HG02885 (cell line): ENCODE data around the gene B4GALT5.

ENCODE experiments used
- ATAC-seq: cut with Tn5 transposase; IDR thresholded peaks from one replicate; pipeline ENCODE4 v1.9.1; 2021; ENCODE audit warnings: mild to moderate bottlenecking; ENCODE audit not compliant: unreplicated experiment, poor library complexity

The B4GALT5 gene

GRCh38 chr20:49701916-49702315 lies 11.8 kb downstream of the B4GALT5 start:
- ATAC-seq = no peak

- ATAC-seq = no peak
Measured at GRCh38 chr20:49701241-49701790, 12.4 kb downstream of the B4GALT5 start.

- no peak for ATAC-seq
Measured at GRCh38 chr20:49700411-49701185, 13.1 kb downstream of the B4GALT5 start.

GRCh38 chr20:49699200-49699992 lies 14.3 kb downstream of the B4GALT5 start:
- ATAC-seq = peak; percentile 64

- no peak for ATAC-seq
Measured at GRCh38 chr20:49698477-49698876, 15.2 kb downstream of the B4GALT5 start.

- ATAC-seq = no peak
Measured at GRCh38 chr20:49697071-49697470, 16.6 kb downstream of the B4GALT5 start.

GRCh38 chr20:49696594-49696993 lies 17.1 kb downstream of the B4GALT5 start:
- no peak for ATAC-seq

GRCh38 chr20:49695830-49696229 lies 17.8 kb downstream of the B4GALT5 start:
- ATAC-seq = no peak

GRCh38 chr20:49694450-49695071 lies 19.1 kb downstream of the B4GALT5 start:
- ATAC-seq = no peak

- ATAC-seq = no peak
Measured at GRCh38 chr20:49693435-49694171, 20.1 kb downstream of the B4GALT5 start.

GRCh38 chr20:49692941-49693340 lies 20.7 kb downstream of the B4GALT5 start:
- ATAC-seq = no peak

GRCh38 chr20:49691818-49692568 lies 21.7 kb downstream of the B4GALT5 start:
- no peak for ATAC-seq

- ATAC-seq = no peak
Measured at GRCh38 chr20:49690899-49691620, 22.6 kb downstream of the B4GALT5 start.

GRCh38 chr20:49687595-49688567 lies 25.8 kb downstream of the B4GALT5 start:
- no peak for ATAC-seq

- ATAC-seq = no peak
Measured at GRCh38 chr20:49685809-49686208, 27.9 kb downstream of the B4GALT5 start.

- peak; percentile 26 for ATAC-seq
Measured at GRCh38 chr20:49685161-49685601, 28.5 kb downstream of the B4GALT5 start.

GRCh38 chr20:49684335-49684997 lies 29.2 kb downstream of the B4GALT5 start:
- ATAC-seq = no peak
